Measurements from ENCODE around the gene CX3CL1. TPM values are rescaled to one million over a fixed set of nuclear protein-coding genes. Genes with fewer than 3 reads are reported as not detected.

CX3CL1 gene
- total and polyA plus RNA-seq, 2 experiments from 2014 or later, result 0.33 to 0.71 TPM

- Histone ChIP-seq H3K9me3 (ENCODE audit: low read depth) (no peaks in the 10 kb centered on the region), H3K27ac (peak overlapping the region; percentile 7), H3K4me1 (ENCODE audit: low read depth) (no peaks in the 10 kb centered on the region), H3K27me3 (no peaks in the 10 kb centered on the region), H3K4me3 (no peak overlapping the region), H3K36me3 (peaks cover 13% of the 10 kb centered on the region)
- no peak for TF ChIP-seq CTCF (IDR thresholded peaks at IDR 0.05; ENCODE audit: low read depth, low read length)
- DNase-seq (ENCODE audit: low read depth in 1 of 2, low spot score in 1 of 2), result no peak
Observed at GRCh38 chr16:57424583-57424982, 52.3 kb downstream of the CX3CL1 start.

- Histone ChIP-seq H3K36me3 (peaks cover 29% of the 10 kb centered on the region), H3K4me1 (ENCODE audit: low read depth) (no peaks in the 10 kb centered on the region), H3K9me3 (ENCODE audit: low read depth) (no peaks in the 10 kb centered on the region), H3K4me3 (no peak overlapping the region), H3K27me3 (no peaks in the 10 kb centered on the region), H3K27ac (no peak overlapping the region)
- TF ChIP-seq CTCF (IDR thresholded peaks at IDR 0.05; ENCODE audit: low read depth, low read length), result no peak
- DNase-seq (ENCODE audit: low read depth in 1 of 2, low spot score in 1 of 2), result no peak
Observed at GRCh38 chr16:57426356-57426755, 54.1 kb downstream of the CX3CL1 start.

- TF ChIP-seq CTCF (IDR thresholded peaks at IDR 0.05; ENCODE audit: low read depth, low read length), result no peak
- Histone ChIP-seq H3K36me3 (peaks cover 38% of the 10 kb centered on the region), H3K27me3 (no peaks in the 10 kb centered on the region), H3K4me1 (ENCODE audit: low read depth) (no peaks in the 10 kb centered on the region), H3K9me3 (ENCODE audit: low read depth) (no peaks in the 10 kb centered on the region), H3K27ac (no peak overlapping the region), H3K4me3 (no peak overlapping the region)
- DNase-seq (ENCODE audit: low read depth in 1 of 2, low spot score in 1 of 2), result no peak
Observed at GRCh38 chr16:57427307-57427706, 55.0 kb downstream of the CX3CL1 start.

- H3K27me3 ChIP-seq, result no peaks in the 10 kb centered on the region
- no peak for DNase-seq (ENCODE audit: low read depth in 1 of 2, low spot score in 1 of 2)
- H3K27ac ChIP-seq, result no peak overlapping the region
- H3K36me3 ChIP-seq, result peaks cover 44% of the 10 kb centered on the region
- no peak overlapping the region for H3K4me3 ChIP-seq
- no peaks in the 10 kb centered on the region for H3K4me1 ChIP-seq (ENCODE audit: low read depth)
- no peaks in the 10 kb centered on the region for H3K9me3 ChIP-seq (ENCODE audit: low read depth)
- no peak for TF ChIP-seq CTCF (IDR thresholded peaks at IDR 0.05; ENCODE audit: low read depth, low read length)
Observed at GRCh38 chr16:57427824-57428223, 55.5 kb downstream of the CX3CL1 start.

GRCh38 chr16:57430955-57431354 lies 58.7 kb downstream of the CX3CL1 start:
- Histone ChIP-seq H3K36me3 (peaks cover 71% of the 10 kb centered on the region), H3K9me3 (ENCODE audit: low read depth) (no peaks in the 10 kb centered on the region)

More at GRCh38 chr16:57430955-57431354, 58.7 kb downstream of the CX3CL1 start:
- no peak for TF ChIP-seq CTCF (IDR thresholded peaks at IDR 0.05; ENCODE audit: low read depth, low read length)
- Histone ChIP-seq H3K4me1 (ENCODE audit: low read depth) (no peaks in the 10 kb centered on the region), H3K4me3 (no peak overlapping the region), H3K27me3 (no peaks in the 10 kb centered on the region), H3K27ac (no peak overlapping the region)
- no peak for DNase-seq (ENCODE audit: low read depth in 1 of 2, low spot score in 1 of 2)
